AML-193 (cell line): ENCODE measurements around the gene DSN1.
A peak's percentile ranks its signal among the peaks of the same experiment; 100 is the strongest.
"Not testable (repeated sequence)": the region's sequence is repeated elsewhere in the genome, so short reads cannot be mapped to it uniquely, and the experiment has no call there.

ENCODE experiments used
- DNase-seq, 2 experiments: peaks; one replicate each; lab custom pipeline; 2025; lab: John Stamatoyannopoulos, UW

The DSN1 gene

GRCh38 chr20:36773597-36774390, at the start of gene DSN1:
TSS of gene DSN1 (minus strand) at chr20:36773763. CDS start at chr20:36771458, 2,305 bp downstream.
- peak; percentile 92 to 93 for DNase-seq

- DNase-seq, result no peak
Measured at GRCh38 chr20:36823121-36823520, 49.6 kb upstream of the DSN1 start.

GRCh38 chr20:36821964-36822437, 48.4 kb upstream of the DSN1 start:
- DNase-seq, result no peak

- DNase-seq, result no peak
Measured at GRCh38 chr20:36820928-36821327, 47.4 kb upstream of the DSN1 start.

- no peak for DNase-seq
Measured at GRCh38 chr20:36820073-36820472, 46.5 kb upstream of the DSN1 start.

- no peak for DNase-seq
Measured at GRCh38 chr20:36819659-36820058, 46.1 kb upstream of the DSN1 start.

- DNase-seq, result no peak
Measured at GRCh38 chr20:36818861-36819260, 45.3 kb upstream of the DSN1 start.

GRCh38 chr20:36818185-36818584, 44.6 kb upstream of the DSN1 start:
- no peak for DNase-seq

GRCh38 chr20:36817496-36817895, 43.9 kb upstream of the DSN1 start:
- no peak for DNase-seq

GRCh38 chr20:36815454-36816091, 42.0 kb upstream of the DSN1 start:
- no peak for DNase-seq

GRCh38 chr20:36812594-36813463, 39.3 kb upstream of the DSN1 start:
- DNase-seq, result no peak

GRCh38 chr20:36808317-36809257, 35.0 kb upstream of the DSN1 start:
- peak; percentile 21 to 23 for DNase-seq

GRCh38 chr20:36806049-36806448, 32.5 kb upstream of the DSN1 start:
- no peak for DNase-seq

GRCh38 chr20:36805396-36805795, 31.8 kb upstream of the DSN1 start:
- DNase-seq, result no peak

- no peak for DNase-seq
Measured at GRCh38 chr20:36804425-36804824, 30.9 kb upstream of the DSN1 start.

GRCh38 chr20:36802326-36803222, 29.0 kb upstream of the DSN1 start:
- no peak for DNase-seq

- no peak for DNase-seq
Measured at GRCh38 chr20:36800410-36800809, 26.8 kb upstream of the DSN1 start.

- DNase-seq, result not testable (repeated sequence)
Measured at GRCh38 chr20:36799313-36799712, 25.8 kb upstream of the DSN1 start.

GRCh38 chr20:36796875-36797274, 23.3 kb upstream of the DSN1 start:
- DNase-seq, result no peak

- DNase-seq, result no peak
Measured at GRCh38 chr20:36796117-36796516, 22.6 kb upstream of the DSN1 start.
